IMR-90 (cell line): ENCODE measurements around the gene C12orf75. TPM values are rescaled to one million over a fixed set of nuclear protein-coding genes. Genes with fewer than 3 reads are reported as not detected.

Experiments
- ATAC-seq: fragments of 200-7000 bp; cut with Tn5 transposase; 2 replicates; pipeline ENCODE4 v1.9.1; 2020; ENCODE audit warnings: low read depth, mild to moderate bottlenecking, moderate library complexity
- BruUV-seq: library from RNA; stranded (reverse); fragments of 400-500 nt; replicated peaks from 2 replicates; lab custom pipeline; 2021; lab: Mats Ljungman, UMichigan
- CTCF ChIA-PET: fragments of 300-600 bp; formaldehyde crosslinking; extraction: SDS; loops from one replicate; lab custom pipeline; 2021; ENCODE audit warnings: antibody characterized with exemption; lab: Yijun Ruan, JAX
- POLR2A ChIA-PET: fragments of 300-600 bp; sonication (Branson Sonifier 250); formaldehyde crosslinking; loops from one replicate; lab custom pipeline; 2022; ENCODE audit warnings: antibody characterized with exemption; ENCODE audit not compliant: unreplicated experiment; lab: Charles Lee
- DNase-seq: peaks from one replicate; pipeline ENCODE4 v3.0.0; 2013
- H2AFZ ChIP-seq: replicated peaks from 2 replicates; pipeline ENCODE3; 2013; ENCODE audit warnings: low read length, mild to moderate bottlenecking; ENCODE audit not compliant: poor library complexity
- H2AK5ac ChIP-seq: 2 replicates; pipeline ENCODE4 v1.6.1; 2013; ENCODE audit warnings: low read depth, low read length, inconsistent platforms
- H2AK9ac ChIP-seq: replicated peaks from 2 replicates; pipeline ENCODE3; 2013; ENCODE audit warnings: mild to moderate bottlenecking, low read depth, low read length, moderate library complexity; ENCODE audit not compliant: poor library complexity
- H2BK120ac ChIP-seq: 2 replicates; pipeline ENCODE4 v1.6.1; 2013; ENCODE audit warnings: low read depth, low read length, inconsistent platforms
- H2BK15ac ChIP-seq: 3 replicates; pipeline ENCODE4 v1.6.1; 2013; ENCODE audit warnings: low read depth, low read length, inconsistent platforms
- H2BK20ac ChIP-seq: 2 replicates; pipeline ENCODE4 v1.6.1; 2013; ENCODE audit warnings: low read depth, mild to moderate bottlenecking, inconsistent platforms, low read length, moderate library complexity
- H2BK5ac ChIP-seq: 2 replicates; pipeline ENCODE4 v1.6.1; 2013; ENCODE audit warnings: mild to moderate bottlenecking, low read depth, low read length, inconsistent platforms; ENCODE audit not compliant: poor library complexity, severe bottlenecking
- H3K14ac ChIP-seq: replicated peaks from 2 replicates; pipeline ENCODE4 v1.6.1; 2013; ENCODE audit warnings: low read depth, low read length, inconsistent platforms
- H3K18ac ChIP-seq: 2 replicates; pipeline ENCODE4 v1.6.1; 2013; ENCODE audit warnings: low read depth, low read length, control low read depth
- H3K23ac ChIP-seq: 2 replicates; pipeline ENCODE4 v1.6.1; 2013; ENCODE audit warnings: low read depth, low read length, inconsistent platforms
- H3K27ac ChIP-seq: 2 replicates; pipeline ENCODE4 v1.5.1; 2013; ENCODE audit warnings: mild to moderate bottlenecking, control low read depth, low read length; ENCODE audit not compliant: insufficient read depth
- H3K27me3 ChIP-seq: 2 replicates; pipeline ENCODE4 v1.6.1; 2013; ENCODE audit warnings: low read length; ENCODE audit not compliant: control insufficient read depth, insufficient read depth
- H3K36me3 ChIP-seq: 2 replicates; pipeline ENCODE4 v1.6.1; 2013; ENCODE audit warnings: low read length, mixed read lengths; ENCODE audit not compliant: control insufficient read depth, insufficient read depth
- H3K4ac ChIP-seq: 2 replicates; pipeline ENCODE4 v1.6.1; 2013; ENCODE audit warnings: low read depth, low read length, inconsistent platforms
- H3K4me1 ChIP-seq: 2 replicates; pipeline ENCODE4 v1.6.1; 2013; ENCODE audit warnings: low read length, mixed read lengths; ENCODE audit not compliant: control insufficient read depth, insufficient read depth
- H3K4me2 ChIP-seq: 2 replicates; pipeline ENCODE4 v1.6.1; 2013; ENCODE audit warnings: low read depth, mild to moderate bottlenecking, control low read depth, low read length, moderate library complexity
- H3K4me3 ChIP-seq: 2 replicates; pipeline ENCODE4 v1.5.1; 2013; ENCODE audit warnings: low read depth, mild to moderate bottlenecking, control low read depth, low read length, moderate library complexity; ENCODE audit not compliant: insufficient read depth
- H3K56ac ChIP-seq: 2 replicates; pipeline ENCODE4 v1.6.1; 2013; ENCODE audit warnings: low read length, inconsistent platforms; ENCODE audit not compliant: insufficient read depth; ENCODE audit errors: extremely low read depth
- H3K79me1 ChIP-seq, 2 experiments: 2 replicates each; pipeline ENCODE4 v1.6.1; 2013; ENCODE audit warnings: low read length in 2 of 2, inconsistent platforms in 1 of 2, low read depth in 1 of 2
- H3K9ac ChIP-seq: 2 replicates; pipeline ENCODE4 v1.6.1; 2013; ENCODE audit warnings: low read depth, low read length, control low read depth
- H3K9me1 ChIP-seq: 2 replicates; pipeline ENCODE4 v1.6.1; 2013; ENCODE audit warnings: low read length, inconsistent platforms; ENCODE audit not compliant: insufficient read depth
- H3K9me3 ChIP-seq: 2 replicates; pipeline ENCODE4 v1.6.1; 2013; ENCODE audit warnings: low read length; ENCODE audit not compliant: control insufficient read depth, insufficient read depth
- H4K20me1 ChIP-seq: 2 replicates; pipeline ENCODE4 v1.6.1; 2013; ENCODE audit warnings: low read length, inconsistent platforms; ENCODE audit not compliant: insufficient read depth
- H4K5ac ChIP-seq: 2 replicates; pipeline ENCODE4 v1.6.1; 2013; ENCODE audit warnings: mild to moderate bottlenecking, low read depth, low read length, control low read depth
- H4K8ac ChIP-seq, 2 experiments: 2 replicates each; pipeline ENCODE4 v1.6.1; 2013; ENCODE audit warnings: low read depth in 2 of 2, low read length in 2 of 2, control low read depth in 1 of 2, inconsistent platforms in 1 of 2
- H4K91ac ChIP-seq: 2 replicates; pipeline ENCODE4 v1.6.1; 2013; ENCODE audit warnings: low read depth, low read length, inconsistent platforms; ENCODE audit not compliant: insufficient read depth
- CEBPB ChIP-seq: IDR thresholded peaks from 2 replicates; pipeline ENCODE4 v1.6.1; 2012; ENCODE audit warnings: low read depth, low read length, improper control_type of control experiment
- CTCF ChIP-seq: conservative IDR thresholded peaks from 2 replicates; pipeline ENCODE4 v1.5.1; 2012; ENCODE audit warnings: mild to moderate bottlenecking, low read depth, low read length, improper control_type of control experiment
- ELK1 ChIP-seq: fragments of 150-350 bp; IDR thresholded peaks from 2 replicates; pipeline ENCODE4 v1.6.1; 2016; ENCODE audit warnings: low read depth, mild to moderate bottlenecking, low read length, moderate library complexity, borderline replicate concordance
- FOS ChIP-seq: fragments of 150-350 bp; IDR thresholded peaks from 2 replicates; pipeline ENCODE4 v1.6.1; 2016; ENCODE audit warnings: low read depth, low read length
- MAFK ChIP-seq: IDR thresholded peaks from 2 replicates; pipeline ENCODE4 v1.6.1; 2012; ENCODE audit warnings: low read depth, low read length, improper control_type of control experiment
- MAZ ChIP-seq: IDR thresholded peaks from 2 replicates; pipeline ENCODE4 v1.6.1; 2012; ENCODE audit warnings: low read depth, mild to moderate bottlenecking, low read length, improper control_type of control experiment, moderate library complexity, borderline replicate concordance
- MXI1 ChIP-seq: IDR thresholded peaks from 2 replicates; pipeline ENCODE4 v1.6.1; 2012; ENCODE audit warnings: low read depth, mild to moderate bottlenecking, low read length, moderate library complexity, borderline replicate concordance
- NFE2L2 ChIP-seq: fragments of 150-350 bp; IDR thresholded peaks from 2 replicates; pipeline ENCODE4 v1.6.1; 2016; ENCODE audit warnings: low read depth, mild to moderate bottlenecking, low read length
- POLR2A ChIP-seq: IDR thresholded peaks from 2 replicates; pipeline ENCODE4 v1.6.1; 2012; ENCODE audit warnings: mild to moderate bottlenecking, low read depth, low read length
- RCOR1 ChIP-seq: IDR thresholded peaks from 2 replicates; pipeline ENCODE4 v1.6.1; 2012; ENCODE audit warnings: mild to moderate bottlenecking, low read length, improper control_type of control experiment; ENCODE audit not compliant: insufficient replicate concordance
- RFX5 ChIP-seq: IDR thresholded peaks from 2 replicates; pipeline ENCODE4 v1.8.0; 2012; ENCODE audit warnings: low read depth, mild to moderate bottlenecking, low read length, moderate library complexity
- SMC3 ChIP-seq: fragments of 150-350 bp; IDR thresholded peaks from 2 replicates; pipeline ENCODE4 v1.6.1; 2016; ENCODE audit warnings: low read depth, mild to moderate bottlenecking, antibody characterized with exemption, low read length, moderate library complexity
- WGBS, 2 experiments: methylation state at CpG; one replicate each; pipeline versions ENCODE4 v1.1.5 to v1.1.7; 2013; ENCODE audit warnings: missing lambda C conversion rate in 2 of 2; ENCODE audit not compliant: insufficient read length in 1 of 2; ENCODE audit errors: extremely low coverage in 2 of 2; 5-methylcytosine and 5-hydroxymethylcytosine counted together
- dilution Hi-C: fragments of 300-500 bp; cut with HindIII; formaldehyde crosslinking; loops from one replicate; pipeline ENCODE4 v1.14.3; 2018; ENCODE audit warnings: low sequenced_read_pairs; ENCODE audit not compliant: unreplicated experiment
- in situ Hi-C: fragments of 300-500 bp; cut with MboI; formaldehyde crosslinking; loops from 3 replicates; pipeline ENCODE4 v1.14.3; 2019; ENCODE audit warnings: low sequenced_read_pairs, inconsistent platforms, mixed read lengths
- intact Hi-C: fragments of 100-400 bp; cut with micrococcal nuclease; formaldehyde crosslinking; loops from 2 replicates; pipeline ENCODE4 v1.10.0; 2022
- polyA plus RNA-seq, 3 experiments: library from polyadenylated mRNA; depleted of rRNA; stranded (reverse); fragments of >200 nt; gene quantifications; 2 replicates each; pipeline ENCODE4 v1.2.3, GENCODE V29; 2012; ENCODE audit warnings: low replicate concordance in 1 of 3
- total RNA-seq: library from RNA; depleted of rRNA; stranded (reverse); fragments of >200 nt; gene quantifications from 2 replicates; pipeline ENCODE4 v1.2.3, GENCODE V29; 2012

Gene C12orf75
- total and polyA plus RNA-seq, 2 of the 4 experiments (the other 2 are of a cell fraction): 145 to 278 TPM

GRCh38 chr12:105377077-105377476 lies 46.6 kb downstream of the C12orf75 start:
- Histone ChIP-seq H3K18ac (no peak overlapping the region), H3K9me3 (no peaks in the 10 kb centered on the region), H2AFZ (no peak overlapping the region), H2BK5ac (no peak overlapping the region), H3K36me3 (peaks cover 5% of the 10 kb centered on the region), H3K79me1 (peaks cover 11 to 66% of the 10 kb centered on the region in 2 experiments), H2BK120ac (no peak overlapping the region), H3K14ac (no peak overlapping the region), H3K23ac (no peak overlapping the region; the same call in 1 of the 2 replicates), H3K9me1 (peaks cover 32% of the 10 kb centered on the region), H3K27me3 (no peaks in the 10 kb centered on the region), H4K20me1 (no peaks in the 10 kb centered on the region), H4K5ac (no peak overlapping the region), H4K91ac (no peak overlapping the region), H2AK5ac (no peak overlapping the region), H3K4me3 (no peak overlapping the region), H2AK9ac (no peak overlapping the region), H3K27ac (no peak overlapping the region), H3K4ac (no peak overlapping the region), H3K56ac (no peak overlapping the region), H2BK20ac (no peak overlapping the region), H4K8ac (no peak overlapping the region), H3K4me2 (no peak overlapping the region), H3K4me1 (no peaks in the 10 kb centered on the region), H2BK15ac (no peak overlapping the region), H3K9ac (no peak overlapping the region)
- dilution Hi-C loops: no loop called here
- WGBS, 2 experiments: 95% methylated on average over 4 of the region's 4 CpGs; no CpG with 5 or more reads in 1 of the 2 experiments
- no peak for TF ChIP-seq MAZ
- no peak for TF ChIP-seq CTCF
- no peak for TF ChIP-seq MXI1
- no peak for TF ChIP-seq FOS
- TF ChIP-seq SMC3: no peak
- no peak for TF ChIP-seq RFX5
- no peak for TF ChIP-seq ELK1
- no peak for TF ChIP-seq RCOR1
- no peak for TF ChIP-seq NFE2L2
- TF ChIP-seq MAFK: no peak
- TF ChIP-seq CEBPB: no peak
- TF ChIP-seq POLR2A: no peak
- CTCF ChIA-PET: no interaction called here
- no TSS peak for BruUV-seq
- intact Hi-C loops: no loop called here
- in situ Hi-C loops: loop anchor here (25.0 kb wide), 1 partner anchor 165 kb away; no protein-coding TSS in a partner anchor
- ATAC-seq (no peak), DNase-seq (no peak)
- POLR2A ChIA-PET: interaction anchor here (0.7 kb wide), 1 partner anchor 230 kb away, joined by 7 read pairs; no protein-coding TSS in a partner anchor
